ENCODE results near the gene RALB. TPM values are rescaled to one million over a fixed set of nuclear protein-coding genes. Genes with fewer than 3 reads are reported as not detected.

RALB gene
- total RNA-seq, 1 experiment from 2014 or later: 126 TPM

DNA sequence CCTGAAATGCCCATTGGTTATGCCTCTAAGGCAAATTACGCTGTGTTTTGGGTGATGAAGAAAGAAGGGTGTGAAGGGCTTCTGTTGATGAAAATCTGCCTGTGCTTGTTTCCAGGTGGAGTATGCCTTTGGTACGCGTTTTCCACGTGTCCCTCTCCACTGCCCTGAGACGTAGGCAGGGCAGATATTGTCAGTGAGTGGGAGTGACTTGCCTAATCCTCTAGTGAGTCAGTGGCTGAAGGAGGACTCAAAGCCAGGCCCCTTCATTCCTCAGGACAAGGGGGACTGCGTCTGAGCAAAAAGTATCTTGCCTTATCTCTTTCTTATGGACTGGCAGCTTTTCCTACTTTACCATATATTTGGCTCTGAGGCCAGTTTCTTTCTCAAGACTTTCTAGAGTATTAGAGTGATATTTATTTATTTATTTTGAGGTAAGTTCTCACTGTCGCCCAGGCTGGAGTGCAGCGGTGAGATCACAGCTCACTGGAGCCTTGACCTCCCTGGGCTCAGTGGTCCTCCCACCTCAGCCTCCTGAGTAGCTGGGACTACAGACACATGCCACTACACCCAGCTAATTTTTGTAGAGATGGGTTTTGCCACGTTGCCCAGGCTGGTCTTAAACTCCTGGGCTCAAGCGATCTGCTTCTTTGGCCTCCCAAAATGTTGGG lies 10.2 kb downstream of the RALB start:
- no peak for DNase-seq (ENCODE audit: low spot score)

DNA sequence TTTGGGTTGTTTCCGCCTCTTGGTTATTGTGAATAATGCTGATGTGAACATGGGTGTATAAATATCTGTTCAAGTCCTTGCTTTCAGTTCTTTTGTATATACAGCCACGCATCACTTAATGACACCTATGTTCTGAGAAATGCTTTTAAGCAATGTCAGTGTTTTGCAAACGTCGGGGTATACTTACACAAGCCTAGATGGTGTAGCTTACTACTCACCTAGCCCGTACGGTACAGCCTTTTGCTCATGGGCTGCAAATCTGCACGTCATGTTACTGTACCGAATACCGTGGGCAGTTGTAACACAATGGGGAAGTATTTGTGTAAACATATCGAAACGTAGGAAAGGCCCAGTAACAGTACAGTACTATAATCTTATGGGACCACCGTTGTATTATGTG lies 12.4 kb downstream of the RALB start:
- DNase-seq (ENCODE audit: low spot score): no peak

DNA sequence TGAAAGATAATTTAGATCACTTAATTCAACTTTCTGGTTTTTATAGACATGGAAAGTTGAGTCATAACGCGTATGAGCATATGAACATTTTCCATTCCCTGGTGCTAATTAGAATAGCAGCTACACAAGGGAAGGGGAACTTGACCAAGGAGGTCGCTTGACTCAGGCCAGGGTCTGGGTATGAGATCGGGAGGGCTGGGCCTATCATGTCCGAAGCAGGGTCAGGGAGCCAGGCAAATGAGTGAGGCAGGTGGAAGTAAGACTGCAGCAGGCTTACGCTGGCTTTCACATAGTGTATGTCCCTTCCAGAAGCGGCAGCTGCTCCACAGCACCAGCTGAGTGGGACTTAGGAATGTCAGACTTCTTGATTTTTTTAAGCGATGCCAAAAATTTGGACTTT lies 14.7 kb downstream of the RALB start:
- DNase-seq (ENCODE audit: low spot score): no peak

DNA sequence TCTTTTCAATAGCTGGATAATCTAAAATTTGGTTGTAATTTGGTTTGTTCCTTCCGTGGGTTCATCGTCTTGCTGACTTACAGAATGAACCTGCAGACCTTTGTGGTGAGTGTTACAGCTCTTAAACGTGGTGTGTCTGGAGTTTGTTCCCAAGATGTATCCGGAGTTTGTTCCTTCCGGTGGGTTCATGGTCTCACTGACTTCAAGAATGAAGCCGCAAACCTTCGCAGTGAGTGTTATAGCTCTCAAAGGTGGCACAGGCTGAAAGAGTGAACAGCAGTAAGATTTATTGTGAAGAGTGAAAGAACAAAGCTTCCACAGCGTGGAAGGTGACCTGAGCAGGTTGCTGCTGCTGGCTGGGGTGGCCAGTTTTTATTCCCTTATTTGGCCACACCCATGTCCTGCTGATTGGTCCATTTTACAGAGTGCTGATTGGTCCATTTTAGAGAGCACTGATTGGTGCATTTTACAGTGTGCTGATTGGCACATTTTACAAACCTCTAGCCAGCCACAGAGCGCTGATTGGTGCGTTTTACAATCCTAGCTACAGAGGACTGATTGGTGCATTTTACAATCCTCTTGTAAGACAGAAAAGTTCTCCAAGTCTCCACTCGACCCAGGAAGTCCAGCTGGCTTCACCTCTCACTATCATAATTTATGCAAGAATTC lies 16.6 kb downstream of the RALB start:
- no peak for DNase-seq (ENCODE audit: low spot score)

DNA sequence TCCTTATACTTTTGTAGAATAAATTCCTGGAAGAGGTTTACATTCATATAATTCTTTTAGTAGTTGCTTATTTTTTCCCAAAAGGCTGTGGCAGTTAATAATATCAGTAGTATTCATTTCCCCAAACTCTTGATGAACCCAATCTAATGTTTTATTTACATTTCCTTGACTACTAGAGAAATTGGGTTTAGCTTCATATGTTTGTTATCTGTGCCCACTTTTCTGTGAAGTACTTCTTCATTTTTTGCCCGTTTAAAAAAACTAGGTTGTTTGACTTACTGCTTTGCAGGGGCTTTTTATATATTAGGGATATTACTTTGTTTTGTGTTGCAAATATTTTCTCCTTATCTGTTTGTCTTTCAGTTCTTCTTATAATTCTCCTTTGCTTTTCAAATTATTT lies 17.2 kb downstream of the RALB start:
- DNase-seq (ENCODE audit: low spot score): no peak

DNA sequence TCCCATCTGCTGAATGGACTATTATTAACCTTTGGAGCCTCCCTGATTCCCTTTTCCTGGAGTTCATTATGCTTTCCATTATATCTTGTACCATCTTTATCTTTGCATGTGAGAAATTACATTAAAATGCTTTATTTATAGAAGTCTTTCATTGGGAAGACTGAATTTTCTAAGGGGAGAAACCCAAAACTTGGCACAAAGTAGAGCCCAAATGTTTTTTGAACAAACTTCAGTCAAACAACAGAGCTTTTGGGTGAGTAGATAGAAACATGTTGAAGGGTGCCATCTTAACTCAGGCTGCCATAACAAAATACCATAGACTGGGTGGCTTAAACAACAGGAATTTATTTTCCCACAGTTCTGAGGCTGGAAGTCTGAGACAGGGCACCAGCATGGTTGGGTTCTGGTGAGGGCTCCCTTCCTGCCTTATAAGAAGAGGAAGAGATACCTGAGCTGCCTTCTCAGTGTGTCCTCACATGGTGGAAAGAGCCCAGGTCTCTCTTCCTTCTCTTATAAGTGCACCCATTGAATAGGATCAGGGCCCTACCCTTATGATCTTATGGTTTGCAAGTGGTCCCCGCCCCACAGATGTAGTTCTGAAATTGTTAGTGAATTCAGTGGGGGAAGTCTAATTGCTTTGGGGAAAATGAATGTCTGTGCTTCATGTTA lies 19.2 kb downstream of the RALB start:
- no peak for DNase-seq (ENCODE audit: low spot score)

DNA sequence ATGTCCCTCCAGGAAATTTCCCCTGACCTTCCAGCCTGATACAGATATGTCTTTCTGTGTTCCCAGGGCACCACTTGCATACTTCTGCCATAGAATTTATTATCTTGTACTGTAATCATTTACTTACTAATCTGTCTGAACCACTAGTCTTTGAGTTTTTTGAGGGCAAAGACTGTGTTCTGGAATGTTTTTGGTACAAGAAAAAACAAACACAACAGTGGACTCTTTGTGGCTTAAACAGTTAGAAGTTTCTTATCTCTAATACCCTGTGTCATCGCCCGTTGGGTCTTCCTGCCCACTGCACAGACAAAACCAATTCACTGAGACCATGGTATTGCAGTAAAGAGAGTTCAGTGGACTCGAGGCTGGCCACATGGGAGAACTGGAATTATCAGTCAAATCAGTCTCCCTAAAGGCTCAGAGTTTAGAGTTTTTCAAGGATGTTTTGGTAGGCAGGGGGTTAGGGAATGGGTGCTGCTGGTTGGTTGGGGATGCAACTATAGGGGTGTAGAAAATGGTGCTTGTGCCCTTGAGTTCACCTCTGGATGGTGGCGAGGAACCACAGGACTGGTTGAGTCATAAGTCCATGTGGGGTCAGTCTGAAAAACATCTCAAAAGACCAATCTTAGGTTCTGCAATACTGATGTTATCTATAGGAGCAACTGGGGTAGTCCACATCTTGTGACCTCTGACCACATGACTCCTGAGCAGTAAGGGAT lies 20.3 kb downstream of the RALB start:
- DNase-seq (ENCODE audit: low spot score): no peak

DNA sequence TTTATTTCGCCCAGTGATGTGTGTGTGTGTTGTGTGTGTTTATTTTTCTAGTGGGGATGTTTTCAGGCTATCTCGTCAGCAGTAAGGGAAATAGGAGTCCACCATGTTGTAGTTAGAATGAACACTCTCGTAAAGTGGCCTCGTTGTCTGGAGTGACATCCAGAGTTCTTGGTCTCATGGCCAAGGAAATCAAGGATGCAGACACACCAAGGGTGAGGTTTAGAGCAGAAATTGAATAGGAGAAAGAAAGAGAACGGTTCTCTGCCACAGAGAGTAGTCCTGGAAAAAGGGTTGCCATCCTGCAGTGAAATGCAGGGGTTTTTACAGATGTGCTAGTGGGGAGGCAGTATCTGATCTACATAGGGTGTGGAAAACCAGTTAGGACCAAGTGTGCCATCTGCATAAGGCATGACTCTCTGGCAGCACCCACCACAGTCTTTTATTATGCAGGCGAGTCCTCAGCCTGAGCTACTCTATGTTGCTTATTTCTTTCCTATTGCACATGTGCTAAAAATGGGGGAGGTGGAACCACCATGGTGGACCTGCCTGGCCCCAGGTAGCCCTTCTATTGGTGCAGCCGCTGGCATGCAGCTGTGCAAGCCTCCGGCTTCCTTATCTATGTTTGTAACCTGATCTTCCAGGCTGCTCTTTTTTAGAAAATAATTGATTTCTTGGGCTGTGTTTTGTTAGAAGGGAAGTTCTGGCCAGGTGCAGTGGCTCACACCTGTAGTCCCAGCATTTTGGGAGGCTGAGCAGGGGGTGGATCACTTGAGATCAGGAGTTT lies 23.2 kb downstream of the RALB start:
- no peak for DNase-seq (ENCODE audit: low spot score)

DNA sequence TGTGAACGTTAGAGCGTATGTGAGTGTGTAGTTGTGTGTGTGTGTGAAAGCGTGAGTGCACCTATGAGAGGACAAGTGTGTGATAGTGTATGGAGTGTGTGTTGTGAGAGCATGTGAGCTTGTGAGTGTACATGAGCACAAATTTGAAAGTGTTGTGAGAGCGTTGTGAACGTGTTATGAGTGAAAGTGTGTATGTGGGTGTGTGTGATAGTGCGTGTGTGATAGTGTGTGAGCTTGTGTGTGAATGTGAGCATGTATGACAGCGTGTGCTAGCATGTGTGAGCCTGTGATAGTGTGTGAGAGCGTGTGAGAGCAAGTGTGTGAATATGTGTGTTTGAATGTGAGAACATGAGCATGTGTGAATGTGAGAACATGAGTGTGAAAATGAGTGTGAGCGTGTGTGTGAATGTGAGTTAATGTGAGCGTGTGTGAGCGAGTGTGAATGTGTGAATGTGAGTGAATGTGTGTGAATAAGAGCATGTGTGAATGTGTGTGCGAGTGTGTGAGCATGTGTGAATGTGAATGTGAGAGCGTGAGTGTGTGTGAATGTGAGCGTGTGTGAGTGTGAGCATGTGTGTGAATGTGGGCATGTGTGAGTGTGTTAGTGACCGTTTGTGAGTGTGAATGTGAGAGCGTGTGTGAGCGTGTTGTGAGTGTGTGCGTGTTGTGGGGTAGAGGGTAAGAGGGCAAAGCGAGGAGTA lies 25.0 kb downstream of the RALB start:
- DNase-seq (ENCODE audit: low spot score): no peak

DNA sequence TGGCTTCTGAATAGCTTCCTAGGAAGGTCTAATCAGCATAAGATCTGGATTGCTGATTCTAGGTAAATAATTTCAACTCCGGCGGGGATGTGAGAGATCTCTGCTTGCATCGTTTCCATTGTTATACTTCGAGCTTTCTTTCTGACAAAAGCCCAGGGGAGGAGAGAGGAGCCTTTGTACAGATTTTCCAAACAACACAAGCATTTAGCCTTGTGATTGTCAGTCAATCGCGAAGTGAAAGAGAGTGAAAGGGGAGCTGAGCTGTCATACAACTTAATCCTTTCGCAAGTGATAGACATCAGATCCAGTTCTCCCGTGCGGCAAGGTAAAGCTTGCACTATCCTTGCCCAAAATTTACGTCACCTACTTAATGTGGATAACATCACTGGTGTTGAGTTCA lies 26.2 kb downstream of the RALB start:
- no peak for DNase-seq (ENCODE audit: low spot score)

DNA sequence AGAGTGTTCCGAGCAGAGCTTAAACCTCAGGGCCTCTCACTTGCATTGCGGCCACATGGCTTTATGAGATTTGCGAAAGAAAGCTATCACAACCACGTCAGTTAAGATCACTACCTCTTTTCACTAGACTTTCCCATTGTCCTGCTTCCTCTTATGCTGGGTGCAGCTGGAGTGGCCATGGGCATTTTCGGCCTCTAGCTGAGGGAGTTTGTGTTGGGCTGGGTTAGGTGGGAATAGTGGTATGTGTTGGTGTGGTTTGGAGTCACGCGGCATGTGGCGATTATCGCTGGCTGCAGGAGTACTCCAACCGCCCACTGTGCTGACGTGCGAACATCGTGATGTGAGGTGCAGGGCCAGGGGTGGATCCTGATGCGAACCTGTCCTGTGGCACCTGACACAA lies 27.1 kb downstream of the RALB start:
- DNase-seq (ENCODE audit: low spot score): no peak

DNA sequence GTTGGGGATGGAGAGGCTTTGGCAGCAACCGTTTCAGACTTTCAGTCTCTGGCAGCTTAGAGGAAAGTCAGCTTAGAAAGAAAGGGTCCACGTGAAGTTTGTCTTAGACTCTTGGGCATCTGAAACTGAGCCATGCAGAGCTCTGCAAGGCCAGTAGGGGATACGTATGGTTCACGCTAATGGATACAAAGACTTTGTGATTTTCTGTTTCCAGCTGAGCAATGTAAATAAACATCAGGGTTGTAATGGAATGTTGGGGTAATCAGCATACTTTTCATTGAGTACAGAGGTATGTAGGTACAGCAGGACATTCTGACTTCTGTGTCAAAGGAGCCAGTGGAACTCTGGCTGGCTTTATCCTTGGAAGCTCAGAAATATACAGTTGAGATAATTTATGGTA lies 31.0 kb downstream of the RALB start:
- no peak for DNase-seq (ENCODE audit: low spot score)

DNA sequence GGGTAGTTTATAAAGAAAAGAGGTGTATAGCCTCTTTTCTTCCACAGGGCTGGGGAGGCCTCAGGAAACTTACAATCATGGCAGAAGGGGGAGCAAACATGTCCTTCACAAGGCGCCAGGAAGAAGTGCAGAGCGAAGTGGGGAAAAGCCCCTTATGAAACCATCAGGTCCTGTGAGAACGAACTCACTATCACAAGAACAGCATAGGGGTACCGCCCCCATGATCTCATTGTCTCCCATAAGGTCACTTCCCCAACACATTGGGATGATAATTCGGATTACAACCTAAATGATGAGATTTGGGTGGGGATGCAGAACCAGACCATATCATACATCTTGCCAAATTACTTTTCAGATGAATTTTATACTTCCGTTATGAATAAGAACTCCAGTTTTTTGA lies 32.4 kb downstream of the RALB start:
- DNase-seq (ENCODE audit: low spot score): no peak

DNA sequence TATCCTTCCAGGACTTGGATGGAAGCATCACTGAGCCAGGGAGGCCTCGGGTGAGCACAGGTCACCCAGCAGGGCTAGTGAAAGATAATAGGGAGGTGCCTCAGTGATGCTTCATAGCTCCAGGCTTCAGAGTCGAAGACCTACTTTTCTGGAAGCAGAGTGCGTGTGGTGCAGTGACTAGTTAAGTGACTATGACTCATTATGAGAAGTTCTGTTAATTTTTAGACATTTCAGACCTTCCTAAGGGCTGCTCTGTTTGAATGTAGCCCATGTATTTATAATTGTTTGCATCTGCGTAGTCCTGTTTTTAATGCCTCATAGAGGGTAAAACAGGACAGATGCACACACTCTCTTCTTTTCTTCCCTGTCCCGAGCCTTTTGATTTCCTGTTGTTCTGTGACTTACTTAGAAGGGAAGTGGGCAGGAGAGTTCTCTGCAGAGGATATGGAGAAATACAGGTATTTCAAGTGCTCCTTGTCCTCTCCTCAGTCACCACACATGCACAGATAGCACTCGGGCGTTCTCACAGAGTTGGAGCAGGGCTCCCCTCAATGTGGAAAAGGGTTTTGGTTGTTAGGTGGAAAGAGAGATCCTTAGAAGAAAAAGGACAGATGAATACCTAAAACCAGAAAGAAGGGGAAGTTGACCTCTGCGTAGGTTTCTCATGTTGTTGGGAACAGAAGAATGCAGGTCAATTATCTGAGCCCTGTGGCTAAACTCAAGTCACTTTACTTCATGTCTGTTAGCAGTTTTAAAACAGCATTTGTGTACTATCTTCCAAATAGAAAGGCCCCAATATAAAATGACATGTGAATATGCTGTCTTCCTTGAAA lies 34.7 kb downstream of the RALB start:
- peak; percentile 81 for DNase-seq (ENCODE audit: low spot score)

DNA sequence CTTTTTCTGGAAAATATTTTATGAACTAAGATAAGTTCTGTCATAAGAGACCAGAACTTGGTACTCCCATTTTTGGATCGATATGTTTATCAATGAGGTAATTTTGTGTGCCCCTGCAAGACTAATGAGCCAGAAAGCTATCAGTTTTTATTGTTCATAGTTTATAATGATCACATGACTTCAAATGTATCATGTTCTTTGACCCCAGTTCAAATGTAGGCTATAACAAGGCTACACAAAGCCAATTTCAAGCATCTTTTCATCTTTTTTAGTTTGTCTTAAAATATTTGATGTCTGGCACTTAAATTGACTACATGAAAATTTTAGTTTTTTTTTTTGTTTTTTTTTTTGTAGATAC lies 35.3 kb downstream of the RALB start:
- no peak for DNase-seq (ENCODE audit: low spot score)

DNA sequence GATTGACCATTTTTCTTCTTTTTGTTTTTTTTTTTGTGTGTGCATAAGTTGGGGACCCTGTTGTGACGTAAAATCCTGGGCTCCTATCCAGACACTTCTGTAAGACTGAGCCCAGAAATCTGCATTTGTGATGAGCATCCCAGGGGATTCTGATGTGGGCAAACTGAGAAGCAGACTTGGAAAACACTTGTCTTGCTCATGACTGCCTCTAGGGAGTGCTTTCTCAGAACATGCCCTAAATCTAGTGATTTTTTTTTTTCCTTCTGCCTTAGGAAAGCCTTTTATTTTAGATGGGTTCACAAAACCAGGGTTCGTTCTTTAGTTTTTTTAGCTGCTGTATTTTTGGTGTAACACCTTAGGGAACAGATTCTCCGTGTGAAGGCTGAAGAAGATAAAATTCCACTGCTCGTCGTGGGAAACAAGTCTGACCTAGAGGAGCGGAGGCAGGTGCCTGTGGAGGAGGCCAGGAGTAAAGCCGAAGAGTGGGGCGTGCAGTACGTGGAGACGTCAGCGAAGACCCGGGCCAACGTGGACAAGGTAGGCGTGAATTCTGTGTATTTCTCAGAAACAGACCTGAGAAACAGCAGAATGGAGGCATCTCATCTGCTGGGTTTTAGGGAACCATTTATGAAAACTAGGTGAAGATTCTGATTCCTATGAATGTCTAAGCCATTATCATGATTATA lies 36.7 kb downstream of the RALB start:
- no peak for DNase-seq (ENCODE audit: low spot score)

DNA sequence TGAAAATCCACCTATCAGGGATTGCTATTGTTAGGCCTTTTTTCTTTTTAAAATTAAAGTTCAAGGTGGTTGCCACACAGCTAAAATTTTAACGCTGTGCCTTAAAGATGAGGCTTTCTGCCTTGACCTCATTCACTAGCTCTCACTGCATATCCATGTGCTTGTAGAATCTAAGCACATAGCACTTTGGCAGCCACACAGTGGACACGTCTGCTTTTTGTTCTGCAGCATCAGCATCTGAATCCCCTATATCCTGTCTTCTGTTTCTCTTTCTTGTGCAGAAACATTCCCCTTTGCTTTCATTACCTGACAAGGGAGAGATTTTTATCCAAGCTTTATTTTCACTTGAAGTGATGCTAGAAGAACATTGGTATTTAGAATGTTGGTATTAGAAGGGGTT lies 38.1 kb downstream of the RALB start:
- no peak for DNase-seq (ENCODE audit: low spot score)

DNA sequence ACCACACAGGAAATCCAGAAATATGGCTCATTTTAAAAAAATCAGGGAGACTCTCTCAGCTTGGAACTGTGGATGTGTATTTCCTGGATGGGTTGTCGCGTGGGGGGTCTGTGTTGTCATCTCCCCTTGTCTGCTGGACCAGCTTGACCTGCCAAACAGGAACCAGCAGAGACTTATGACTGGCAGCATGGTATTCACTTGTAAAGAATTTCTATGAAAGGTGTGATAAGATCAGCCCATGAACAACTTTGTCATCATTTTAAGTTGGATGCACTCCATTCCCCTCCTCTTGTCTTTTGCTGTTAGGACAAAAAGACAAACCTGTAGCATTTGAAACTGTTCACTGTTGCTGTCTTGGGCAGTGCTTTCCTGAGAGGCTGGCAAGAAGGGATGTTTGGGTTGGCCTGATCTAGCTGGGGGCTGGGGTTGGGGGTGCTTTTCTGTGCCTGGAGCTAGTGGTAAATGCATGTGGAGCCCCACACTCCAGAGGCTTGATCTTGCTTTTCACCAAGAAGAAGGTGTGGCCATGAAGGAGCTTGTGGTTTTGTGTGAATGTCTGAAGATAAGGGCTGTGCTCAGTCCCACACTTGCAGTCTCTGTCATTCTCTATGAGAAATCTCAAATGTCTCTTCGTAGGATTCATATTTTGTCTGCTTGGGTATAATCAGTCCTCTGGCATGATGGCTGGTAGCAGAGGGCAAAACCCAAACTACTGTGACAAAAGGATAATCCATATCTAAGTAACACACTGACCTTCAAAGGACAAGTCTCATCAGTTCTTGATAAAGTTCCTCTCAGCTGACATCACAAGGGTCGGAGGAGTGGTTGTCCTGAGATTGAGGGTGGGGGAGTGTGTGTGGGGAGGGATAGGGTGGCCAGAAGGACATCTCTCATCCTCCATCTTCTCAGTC lies 39.0 kb downstream of the RALB start:
- DNase-seq (ENCODE audit: low spot score): peak; percentile 76

Data from A172 (cell line).